ENCODE data around the gene MYO18B.

The MYO18B gene

DNA sequence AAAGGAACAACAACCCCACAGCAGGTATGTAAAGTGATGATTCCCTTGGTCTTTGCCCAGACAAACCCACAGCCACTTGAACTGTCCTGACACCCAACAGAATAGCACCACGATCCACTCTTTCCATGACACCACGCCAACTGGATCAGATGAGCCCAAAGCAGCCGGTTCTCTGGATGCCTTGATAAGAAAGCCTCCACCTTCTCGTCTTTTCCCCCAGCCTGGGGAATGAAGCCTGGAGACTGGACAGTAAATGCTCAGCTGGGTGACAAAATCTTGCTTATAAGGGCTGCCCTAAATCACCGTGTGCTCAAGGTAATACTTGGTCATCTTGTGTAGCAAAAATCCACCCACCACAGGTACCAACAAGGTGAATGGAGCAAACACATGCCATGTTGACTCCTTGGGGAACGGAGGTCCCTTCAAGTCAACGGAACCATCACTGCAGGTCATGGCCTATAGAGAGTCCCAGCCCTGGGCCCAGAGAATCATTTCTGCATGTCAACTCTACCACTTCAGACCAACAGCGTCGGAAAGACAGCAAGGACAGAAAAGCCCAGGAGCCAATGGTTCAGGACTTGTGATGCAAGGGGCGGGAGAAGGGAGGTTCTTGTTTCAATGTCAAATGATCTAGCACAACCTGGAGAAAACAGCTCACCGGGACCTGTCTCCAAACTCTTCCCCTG, 2.2 kb upstream of the MYO18B start:
- no CpG with 5 or more reads among the region's 11 CpGs for WGBS, 2 donors (ENCODE audit: extremely low coverage in 2 of 2, insufficient read length in 2 of 2, insufficient replicate concordance in 1 of 2)
- Histone ChIP-seq H3K4me3 (ENCODE audit: low read length in 2 of 2) (no peak overlapping the region), H3K4me2 (ENCODE audit: insufficient read depth, low read length, poor library complexity, severe bottlenecking) (no peak overlapping the region), H2AK5ac (ENCODE audit: low read depth, low read length) (no peak overlapping the region), H3K9me3 (replicated peaks in 1 of 2; ENCODE audit: control insufficient read depth in 2 of 2, insufficient read depth in 1 of 2, low read depth in 1 of 2, low read length in 2 of 2) (no peaks in the 10 kb centered on the region), H2BK12ac (ENCODE audit: low read length) (no peak overlapping the region), H3K79me1 (ENCODE audit: low read depth, low read length) (no peaks in the 10 kb centered on the region), H3K36me3 (replicated peaks in 1 of 2; ENCODE audit: control insufficient read depth in 2 of 2, insufficient read depth in 2 of 2, low read length in 2 of 2) (no peaks in the 10 kb centered on the region), H2AFZ (ENCODE audit: low read length) (no peak overlapping the region), H3K27me3 (ENCODE audit: control insufficient read depth in 3 of 3, insufficient read depth in 3 of 3, low read depth in 1 of 3, low read length in 3 of 3) (no peaks in the 10 kb centered on the region), H3K23ac (ENCODE audit: low read depth, low read length, poor library complexity) (no peak overlapping the region), H3K27ac (replicated peaks; ENCODE audit: low read length) (no peak overlapping the region), H3K4ac (ENCODE audit: low read length) (no peak overlapping the region), H2BK120ac (ENCODE audit: low read depth, low read length) (no peak overlapping the region), H2BK5ac (ENCODE audit: low read length) (no peak overlapping the region), H3K18ac (ENCODE audit: low read length) (no peak overlapping the region), H4K91ac (ENCODE audit: low read depth, low read length, poor library complexity) (no peak overlapping the region), H3K14ac (ENCODE audit: low read length) (no peak overlapping the region), H3K9ac (ENCODE audit: low read depth, low read length, poor library complexity) (no peak overlapping the region), H3K4me1 (ENCODE audit: control insufficient read depth in 2 of 2, insufficient read depth in 1 of 2, low read depth in 1 of 2, low read length in 2 of 2) (no peaks in the 10 kb centered on the region), H4K8ac (ENCODE audit: low read depth, low read length) (no peak overlapping the region), H2BK15ac (ENCODE audit: low read length) (no peak overlapping the region)
- DNase-seq (ENCODE audit: low spot score): no peak

DNA sequence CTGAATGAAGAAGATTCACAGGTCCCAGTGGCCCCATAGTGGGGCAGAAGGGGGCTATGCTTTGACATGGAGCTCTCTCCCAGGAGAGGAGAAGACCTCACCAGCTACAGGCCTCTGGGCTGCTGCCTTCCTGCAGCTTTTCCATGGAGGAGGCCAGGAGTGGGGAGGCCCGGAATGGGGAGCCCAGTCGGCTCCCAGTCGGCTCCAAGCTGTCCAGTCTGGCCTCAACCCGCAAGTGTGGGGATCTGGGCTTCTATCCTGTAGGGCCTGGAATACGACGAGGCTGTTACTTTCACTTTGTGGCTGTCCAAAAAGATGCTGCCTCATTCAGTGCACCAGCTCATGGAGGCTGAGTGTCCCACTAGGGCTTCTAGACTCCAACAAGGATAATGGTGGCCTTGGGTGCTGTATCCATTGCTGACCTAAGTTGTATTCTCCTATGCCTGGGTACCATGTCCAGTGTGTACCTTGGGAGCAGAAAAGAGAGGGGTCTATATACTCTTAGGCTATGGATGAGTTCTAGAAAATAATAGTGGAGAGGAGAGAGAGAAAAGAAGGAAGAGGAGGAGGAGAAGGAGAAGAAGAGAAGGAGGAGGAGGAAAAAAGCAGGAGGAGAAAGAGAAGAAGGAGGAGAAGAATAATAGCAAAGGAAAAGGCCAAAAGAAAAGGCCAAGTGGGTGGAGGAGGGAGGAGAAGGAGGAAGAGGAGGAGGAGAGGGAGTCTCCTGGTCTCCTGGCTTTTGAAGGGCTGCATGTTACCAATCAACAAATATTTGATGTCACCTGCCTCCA, 1.1 kb downstream of the MYO18B start:
- Histone ChIP-seq H4K8ac (ENCODE audit: low read depth, low read length) (no peak overlapping the region), H3K23ac (ENCODE audit: low read depth, low read length, poor library complexity) (no peak overlapping the region), H3K36me3 (replicated peaks in 1 of 2; ENCODE audit: control insufficient read depth in 2 of 2, insufficient read depth in 2 of 2, low read length in 2 of 2) (no peaks in the 10 kb centered on the region), H3K4ac (ENCODE audit: low read length) (no peak overlapping the region), H3K27me3 (ENCODE audit: control insufficient read depth in 3 of 3, insufficient read depth in 3 of 3, low read depth in 1 of 3, low read length in 3 of 3) (peaks cover 0 to under 1% (median 0%) of the 10 kb centered on the region in 3 experiments), H3K9ac (ENCODE audit: low read depth, low read length, poor library complexity) (no peak overlapping the region), H2BK5ac (ENCODE audit: low read length) (no peak overlapping the region), H3K4me3 (ENCODE audit: low read length in 2 of 2) (no peak overlapping the region), H2BK12ac (ENCODE audit: low read length) (no peak overlapping the region), H3K14ac (ENCODE audit: low read length) (no peak overlapping the region), H2BK15ac (ENCODE audit: low read length) (no peak overlapping the region), H3K79me1 (ENCODE audit: low read depth, low read length) (no peaks in the 10 kb centered on the region), H3K27ac (replicated peaks; ENCODE audit: low read length) (no peak overlapping the region), H3K4me2 (ENCODE audit: insufficient read depth, low read length, poor library complexity, severe bottlenecking) (no peak overlapping the region), H3K9me3 (replicated peaks in 1 of 2; ENCODE audit: control insufficient read depth in 2 of 2, insufficient read depth in 1 of 2, low read depth in 1 of 2, low read length in 2 of 2) (no peaks in the 10 kb centered on the region), H2BK120ac (ENCODE audit: low read depth, low read length) (no peak overlapping the region), H2AK5ac (ENCODE audit: low read depth, low read length) (no peak overlapping the region), H4K91ac (ENCODE audit: low read depth, low read length, poor library complexity) (no peak overlapping the region), H3K18ac (ENCODE audit: low read length) (no peak overlapping the region), H3K4me1 (ENCODE audit: control insufficient read depth in 2 of 2, insufficient read depth in 1 of 2, low read depth in 1 of 2, low read length in 2 of 2) (no peaks in the 10 kb centered on the region), H2AFZ (ENCODE audit: low read length) (no peak overlapping the region)
- WGBS, 2 donors (ENCODE audit: extremely low coverage in 2 of 2, insufficient read length in 2 of 2, insufficient replicate concordance in 1 of 2): no CpG with 5 or more reads among the region's 6 CpGs
- no peak for DNase-seq (ENCODE audit: low spot score)

DNA sequence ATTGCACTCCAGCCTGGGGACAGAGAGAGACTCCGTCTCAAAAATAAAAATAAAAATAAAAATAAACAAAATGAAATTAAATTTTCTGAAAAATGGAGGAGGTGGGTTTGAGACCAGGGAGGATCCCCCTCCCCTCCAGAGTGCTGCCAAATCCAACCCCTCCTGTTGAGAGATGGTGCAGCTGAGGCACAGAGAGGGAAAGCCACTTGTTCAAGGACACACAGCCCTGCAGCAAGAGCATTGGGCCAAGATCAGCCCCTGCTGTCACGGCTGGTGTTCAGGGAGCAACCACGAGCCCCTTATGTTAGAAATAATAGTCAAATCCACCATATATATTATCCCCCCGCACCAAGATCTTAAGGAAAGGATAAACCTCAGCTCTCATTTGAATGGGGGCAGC, 2.7 kb downstream of the MYO18B start:
- no peak overlapping the region for H2BK15ac ChIP-seq (ENCODE audit: low read length)
- H3K14ac ChIP-seq (ENCODE audit: low read length): no peak overlapping the region
- no peak overlapping the region for H2BK120ac ChIP-seq (ENCODE audit: low read depth, low read length)
- H3K4ac ChIP-seq (ENCODE audit: low read length): no peak overlapping the region
- no peak overlapping the region for H3K18ac ChIP-seq (ENCODE audit: low read length)
- H4K91ac ChIP-seq (ENCODE audit: low read depth, low read length, poor library complexity): no peak overlapping the region
- no peak overlapping the region for H2AFZ ChIP-seq (ENCODE audit: low read length)
- H3K4me2 ChIP-seq (ENCODE audit: insufficient read depth, low read length, poor library complexity, severe bottlenecking): no peak overlapping the region
- DNase-seq (ENCODE audit: low spot score): no peak
- no peaks in the 10 kb centered on the region for H3K4me1 ChIP-seq (ENCODE audit: control insufficient read depth in 2 of 2, insufficient read depth in 1 of 2, low read depth in 1 of 2, low read length in 2 of 2)
- H4K8ac ChIP-seq (ENCODE audit: low read depth, low read length): no peak overlapping the region
- H3K27me3 ChIP-seq (ENCODE audit: control insufficient read depth in 3 of 3, insufficient read depth in 3 of 3, low read depth in 1 of 3, low read length in 3 of 3): peaks cover 0 to 10% (median 0%) of the 10 kb centered on the region in 3 experiments
- H3K4me3 ChIP-seq (ENCODE audit: low read length in 2 of 2): no peak overlapping the region
- H3K9me3 ChIP-seq (replicated peaks in 1 of 2; ENCODE audit: control insufficient read depth in 2 of 2, insufficient read depth in 1 of 2, low read depth in 1 of 2, low read length in 2 of 2): no peaks in the 10 kb centered on the region
- no peak overlapping the region for H3K23ac ChIP-seq (ENCODE audit: low read depth, low read length, poor library complexity)
- no peaks in the 10 kb centered on the region for H3K36me3 ChIP-seq (replicated peaks in 1 of 2; ENCODE audit: control insufficient read depth in 2 of 2, insufficient read depth in 2 of 2, low read length in 2 of 2)
- no peak overlapping the region for H2BK12ac ChIP-seq (ENCODE audit: low read length)
- H3K79me1 ChIP-seq (ENCODE audit: low read depth, low read length): no peaks in the 10 kb centered on the region
- H3K27ac ChIP-seq (replicated peaks; ENCODE audit: low read length): no peak overlapping the region
- H3K9ac ChIP-seq (ENCODE audit: low read depth, low read length, poor library complexity): no peak overlapping the region
- H2AK5ac ChIP-seq (ENCODE audit: low read depth, low read length): no peak overlapping the region
- WGBS, 2 donors (ENCODE audit: extremely low coverage in 2 of 2, insufficient read length in 2 of 2, insufficient replicate concordance in 1 of 2): no CpG with 5 or more reads among the region's 4 CpGs
- H2BK5ac ChIP-seq (ENCODE audit: low read length): no peak overlapping the region

DNA sequence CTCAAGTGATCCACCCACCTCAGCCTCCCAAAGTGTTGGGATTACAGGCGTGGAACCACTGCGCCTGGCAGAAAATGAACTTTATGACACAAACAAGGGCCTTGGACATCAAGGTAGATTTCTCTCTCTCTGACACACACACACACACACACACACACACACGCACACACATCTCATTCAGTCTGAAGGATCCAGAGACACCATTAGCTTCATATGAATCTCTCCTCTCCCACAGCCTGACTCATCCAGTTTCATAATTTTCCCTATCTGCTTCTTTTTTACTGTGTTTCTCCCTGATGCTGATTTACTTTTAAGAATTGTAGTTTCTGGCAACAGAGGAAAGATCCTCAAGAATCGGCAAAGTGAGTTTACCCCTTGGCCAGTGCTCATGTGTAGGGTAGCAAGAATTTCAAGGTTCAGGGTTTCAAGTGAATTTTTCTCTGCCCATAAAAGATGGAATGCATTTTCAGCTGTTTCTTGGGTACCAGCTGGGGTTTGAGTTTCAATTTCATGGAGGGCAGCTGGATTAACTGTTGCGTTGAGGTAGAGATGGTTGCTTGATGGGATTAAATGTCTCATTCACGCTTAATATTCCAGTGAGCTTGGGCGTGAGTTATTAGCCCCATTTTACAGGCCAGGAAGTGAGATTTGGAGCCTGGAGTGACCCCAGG, 3.5 kb downstream of the MYO18B start:
- Histone ChIP-seq H3K4me3 (ENCODE audit: low read length in 2 of 2) (no peak overlapping the region), H3K79me1 (ENCODE audit: low read depth, low read length) (no peaks in the 10 kb centered on the region), H3K23ac (ENCODE audit: low read depth, low read length, poor library complexity) (no peak overlapping the region), H2BK15ac (ENCODE audit: low read length) (no peak overlapping the region), H2AK5ac (ENCODE audit: low read depth, low read length) (no peak overlapping the region), H2BK5ac (ENCODE audit: low read length) (no peak overlapping the region), H2AFZ (ENCODE audit: low read length) (no peak overlapping the region), H3K9me3 (replicated peaks in 1 of 2; ENCODE audit: control insufficient read depth in 2 of 2, insufficient read depth in 1 of 2, low read depth in 1 of 2, low read length in 2 of 2) (no peaks in the 10 kb centered on the region), H2BK12ac (ENCODE audit: low read length) (no peak overlapping the region), H3K27ac (replicated peaks; ENCODE audit: low read length) (no peak overlapping the region), H3K4me2 (ENCODE audit: insufficient read depth, low read length, poor library complexity, severe bottlenecking) (no peak overlapping the region), H4K91ac (ENCODE audit: low read depth, low read length, poor library complexity) (no peak overlapping the region), H3K4me1 (ENCODE audit: control insufficient read depth in 2 of 2, insufficient read depth in 1 of 2, low read depth in 1 of 2, low read length in 2 of 2) (no peaks in the 10 kb centered on the region), H3K18ac (ENCODE audit: low read length) (no peak overlapping the region), H2BK120ac (ENCODE audit: low read depth, low read length) (no peak overlapping the region), H3K4ac (ENCODE audit: low read length) (no peak overlapping the region), H4K8ac (ENCODE audit: low read depth, low read length) (no peak overlapping the region), H3K27me3 (ENCODE audit: control insufficient read depth in 3 of 3, insufficient read depth in 3 of 3, low read depth in 1 of 3, low read length in 3 of 3) (peaks cover 0 to 10% (median 0%) of the 10 kb centered on the region in 3 experiments), H3K14ac (ENCODE audit: low read length) (no peak overlapping the region), H3K9ac (ENCODE audit: low read depth, low read length, poor library complexity) (no peak overlapping the region), H3K36me3 (replicated peaks in 1 of 2; ENCODE audit: control insufficient read depth in 2 of 2, insufficient read depth in 2 of 2, low read length in 2 of 2) (no peaks in the 10 kb centered on the region)
- no CpG with 5 or more reads among the region's 7 CpGs for whole genome bisulfite sequencing, 2 donors (ENCODE audit: extremely low coverage in 2 of 2, insufficient read length in 2 of 2, insufficient replicate concordance in 1 of 2)
- no peak for DNase-seq (ENCODE audit: low spot score)

Measured in neuronal stem cell (in vitro differentiated cells).